ENCODE results near the gene FEZ2.

Gene FEZ2

GRCh38 chr2:36530178-36530982 lies 67.6 kb downstream of the FEZ2 start:
- peak; percentile 54 for DNase-seq (ENCODE audit: low spot score)

GRCh38 chr2:36528766-36529392 lies 69.1 kb downstream of the FEZ2 start:
- DNase-seq (ENCODE audit: low spot score), result no peak

GRCh38 chr2:36528274-36528673 lies 69.7 kb downstream of the FEZ2 start:
- no peak for DNase-seq (ENCODE audit: low spot score)

DNA sequence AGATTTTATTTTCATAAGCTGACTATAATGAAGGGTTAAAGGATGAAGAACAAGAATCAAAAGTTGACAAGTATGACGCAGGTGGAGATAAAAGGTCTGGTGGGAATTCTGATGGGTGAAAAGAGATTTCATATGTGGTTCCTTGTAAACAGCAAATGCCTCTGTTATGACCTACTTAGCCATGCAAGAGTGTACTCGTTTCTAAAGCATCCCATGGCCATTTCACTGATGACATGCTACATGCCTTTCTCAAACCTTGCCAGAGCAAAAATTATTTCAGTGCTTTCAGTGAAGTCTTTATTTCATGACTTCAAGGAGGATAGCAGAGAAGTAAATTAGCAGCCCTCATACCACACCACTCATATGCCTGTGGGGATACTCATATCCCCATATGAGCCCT lies 71.7 kb downstream of the FEZ2 start:
- no peak for DNase-seq (ENCODE audit: low spot score)

- no peak for DNase-seq (ENCODE audit: low spot score)
Observed at GRCh38 chr2:36525245-36525644, 72.7 kb downstream of the FEZ2 start.

- no peak for DNase-seq (ENCODE audit: low spot score)
Observed at GRCh38 chr2:36523153-36523552, 74.8 kb downstream of the FEZ2 start.

- DNase-seq (ENCODE audit: low spot score), result no peak
Observed at GRCh38 chr2:36520431-36520830, 77.5 kb downstream of the FEZ2 start.

GRCh38 chr2:36516136-36516870 lies 81.7 kb downstream of the FEZ2 start:
- no peak for DNase-seq (ENCODE audit: low spot score)

DNA sequence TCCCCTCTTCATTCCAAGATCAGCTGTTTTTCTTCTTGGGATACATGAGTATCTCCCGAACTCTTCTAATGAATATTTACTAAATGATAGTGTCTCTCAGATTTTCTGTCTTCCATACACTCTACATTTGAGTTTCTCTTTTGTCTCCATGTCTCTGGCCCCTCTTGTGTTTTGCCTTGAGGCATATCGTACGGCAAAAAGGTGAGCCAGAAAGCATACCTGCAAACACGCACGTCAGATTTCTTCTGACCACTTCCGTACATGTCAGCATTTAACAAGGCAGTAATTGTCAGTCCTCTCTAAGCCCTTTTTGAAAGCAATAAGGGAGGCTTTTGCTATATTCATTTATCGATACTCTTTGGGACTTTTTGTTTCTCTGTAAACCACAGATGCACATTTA lies 82.4 kb downstream of the FEZ2 start:
- no peak for DNase-seq (ENCODE audit: low spot score)

- no peak for DNase-seq (ENCODE audit: low spot score)
Observed at GRCh38 chr2:36513661-36514060, 84.3 kb downstream of the FEZ2 start.

DNA sequence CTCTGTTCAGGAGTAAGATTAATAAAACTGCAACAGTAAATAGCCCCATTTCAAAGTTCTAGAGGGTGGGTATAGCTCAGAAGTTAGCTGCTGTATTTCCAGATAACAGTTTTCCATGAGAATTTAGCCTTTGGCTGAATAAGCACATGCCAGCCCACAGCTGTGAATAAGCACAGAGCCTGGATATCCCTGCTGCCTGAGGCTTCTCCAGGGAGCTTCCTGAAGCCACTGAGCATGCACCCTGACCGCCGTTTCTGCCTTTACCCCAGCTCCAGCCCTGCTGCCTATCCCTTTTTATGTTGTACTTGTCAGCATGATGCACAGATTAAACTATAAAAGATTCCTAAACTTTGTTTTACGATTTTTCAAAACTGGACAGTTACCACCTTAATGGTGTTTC lies 85.3 kb downstream of the FEZ2 start:
- no peak for DNase-seq (ENCODE audit: low spot score)

DNA sequence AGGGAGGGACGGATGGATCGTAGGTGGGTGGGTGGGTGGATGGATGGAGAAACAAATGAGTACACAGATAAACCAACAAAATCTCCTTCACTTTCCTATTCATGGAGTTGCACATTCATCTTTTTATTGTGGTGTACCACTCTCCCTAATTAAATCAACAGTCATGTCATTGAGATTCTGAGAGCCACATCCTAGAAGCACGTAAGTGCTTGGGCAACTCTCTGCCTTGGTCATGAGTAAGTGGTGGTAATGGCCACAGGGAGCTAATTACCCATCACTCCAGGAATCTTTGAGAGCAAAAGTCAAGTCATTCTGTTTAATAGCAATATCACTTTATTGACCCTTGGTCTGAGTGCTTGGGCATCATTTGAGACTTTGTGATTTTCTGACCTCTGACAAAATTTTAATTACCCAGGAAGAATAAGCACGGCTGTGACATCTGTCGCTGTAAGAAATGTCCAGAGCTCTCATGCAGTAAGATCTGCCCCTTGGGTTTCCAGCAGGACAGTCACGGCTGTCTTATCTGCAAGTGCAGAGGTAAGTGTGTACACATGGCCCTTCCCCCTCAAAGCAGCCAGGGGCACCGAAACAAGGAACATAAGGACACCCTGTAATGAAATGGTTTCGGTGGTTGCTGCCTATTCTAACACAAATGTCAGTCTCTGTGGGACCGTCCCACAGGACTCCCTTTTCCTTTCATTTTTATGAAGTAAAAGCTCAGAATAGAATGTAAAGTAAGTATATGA lies 85.9 kb downstream of the FEZ2 start:
- DNase-seq (ENCODE audit: low spot score), result no peak

GRCh38 chr2:36509075-36509474 lies 88.9 kb downstream of the FEZ2 start:
- no peak for DNase-seq (ENCODE audit: low spot score)

DNA sequence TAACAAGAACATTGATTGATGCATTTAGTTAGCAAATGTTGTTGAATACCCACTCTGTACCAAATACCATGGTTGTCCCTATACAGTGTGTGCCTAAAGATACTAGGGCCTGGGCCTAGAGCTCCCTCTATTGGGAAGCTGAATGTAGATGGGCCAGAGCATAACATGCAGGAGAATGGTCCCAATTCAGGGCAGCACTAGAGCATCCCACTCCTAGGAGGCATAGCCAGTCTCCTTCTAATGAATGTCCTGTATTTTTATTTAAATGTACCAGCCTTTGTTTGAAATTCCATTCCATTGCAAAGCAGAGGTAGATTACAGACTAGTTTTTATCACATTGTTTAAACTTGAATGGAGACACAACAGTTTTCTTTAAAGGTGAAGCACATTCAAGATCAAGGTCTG lies 90.6 kb downstream of the FEZ2 start:
- DNase-seq (ENCODE audit: low spot score), result peak; percentile 57
